Brain microvascular endothelial cell (primary cell): ENCODE results near the gene PALLD.
A peak's percentile ranks its signal among the peaks of the same experiment; 100 is the strongest.

ENCODE experiments used
- DNase-seq: peaks from one replicate; pipeline ENCODE4 v3.0.0-alpha.2; 2020
- H3K27ac ChIP-seq: fragments of 250-450 bp; sonication (Bioruptor Pico); 2 replicates; pipeline ENCODE4 v1.5.1; 2020; ENCODE audit warnings: mild to moderate bottlenecking, moderate library complexity
- H3K27me3 ChIP-seq: fragments of 250-450 bp; sonication (Bioruptor Pico); replicated peaks from 2 replicates; pipeline ENCODE4 v1.5.1; 2020; ENCODE audit warnings: mild to moderate bottlenecking
- H3K36me3 ChIP-seq: fragments of 250-450 bp; sonication (Bioruptor Pico); replicated peaks from 2 replicates; pipeline ENCODE4 v1.5.1; 2020; ENCODE audit warnings: mild to moderate bottlenecking
- H3K4me3 ChIP-seq: 2 replicates; pipeline ENCODE4 v1.5.1; 2011; ENCODE audit warnings: low read depth, mild to moderate bottlenecking, control low read depth, low read length, moderate library complexity
- in situ Hi-C: cut with HindIII; loops from 2 replicates; pipeline ENCODE4 v1.10.0; 2017; ENCODE audit warnings: low sequenced_read_pairs, low pct_ligation_motif_present
- TF ChIP-seq, protein P1 (sequence below): IDR thresholded peaks from 2 replicates; pipeline ENCODE4 v1.5.1; 2011; ENCODE audit warnings: low read depth, mild to moderate bottlenecking, moderate library complexity, low read length, control low read depth, inconsistent platforms; ENCODE audit errors: missing control alignments

PALLD gene

DNA sequence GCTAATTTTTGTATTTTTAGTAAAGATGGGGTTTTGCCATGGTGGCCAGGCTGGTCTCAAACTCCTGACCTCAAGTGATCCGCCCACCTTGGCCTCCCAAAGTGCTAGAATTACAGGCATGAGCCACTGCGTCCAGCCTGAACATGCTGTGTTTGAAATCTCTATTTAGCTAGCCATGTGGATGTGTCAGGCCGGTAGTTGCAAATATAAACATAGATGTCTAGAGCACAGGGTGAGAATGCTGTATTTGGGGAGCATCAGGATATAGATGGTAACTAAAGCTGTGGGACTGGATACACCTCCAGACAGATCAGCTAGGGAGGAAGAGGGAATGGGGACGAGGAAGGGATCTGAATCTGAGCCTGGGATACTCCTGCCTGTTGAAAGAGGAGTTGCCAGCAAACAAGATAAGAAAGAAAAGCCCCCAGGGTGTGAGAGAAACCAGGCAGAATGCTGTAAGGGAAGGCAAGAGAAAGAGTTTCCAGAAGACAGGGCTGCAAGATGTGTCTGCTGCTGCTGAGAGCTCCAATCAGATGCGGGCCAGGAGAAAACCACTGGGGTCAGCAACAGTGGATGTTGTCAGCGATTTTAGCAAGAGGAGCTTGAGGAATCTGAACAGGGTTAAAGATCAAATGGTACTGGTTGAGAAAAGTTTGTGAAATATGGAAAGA, 177.4 kb downstream of the PALLD start:
- peak; percentile 52 for DNase-seq
- in situ Hi-C loops = no loop called here
- Histone ChIP-seq H3K27ac (no peak overlapping the region), H3K27me3 (no peaks in the 10 kb centered on the region), H3K4me3 (no peak overlapping the region), H3K36me3 (no peaks in the 10 kb centered on the region)
- TF ChIP-seq, protein P1, sequence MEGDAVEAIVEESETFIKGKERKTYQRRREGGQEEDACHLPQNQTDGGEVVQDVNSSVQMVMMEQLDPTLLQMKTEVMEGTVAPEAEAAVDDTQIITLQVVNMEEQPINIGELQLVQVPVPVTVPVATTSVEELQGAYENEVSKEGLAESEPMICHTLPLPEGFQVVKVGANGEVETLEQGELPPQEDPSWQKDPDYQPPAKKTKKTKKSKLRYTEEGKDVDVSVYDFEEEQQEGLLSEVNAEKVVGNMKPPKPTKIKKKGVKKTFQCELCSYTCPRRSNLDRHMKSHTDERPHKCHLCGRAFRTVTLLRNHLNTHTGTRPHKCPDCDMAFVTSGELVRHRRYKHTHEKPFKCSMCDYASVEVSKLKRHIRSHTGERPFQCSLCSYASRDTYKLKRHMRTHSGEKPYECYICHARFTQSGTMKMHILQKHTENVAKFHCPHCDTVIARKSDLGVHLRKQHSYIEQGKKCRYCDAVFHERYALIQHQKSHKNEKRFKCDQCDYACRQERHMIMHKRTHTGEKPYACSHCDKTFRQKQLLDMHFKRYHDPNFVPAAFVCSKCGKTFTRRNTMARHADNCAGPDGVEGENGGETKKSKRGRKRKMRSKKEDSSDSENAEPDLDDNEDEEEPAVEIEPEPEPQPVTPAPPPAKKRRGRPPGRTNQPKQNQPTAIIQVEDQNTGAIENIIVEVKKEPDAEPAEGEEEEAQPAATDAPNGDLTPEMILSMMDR = peak; percentile 3

DNA sequence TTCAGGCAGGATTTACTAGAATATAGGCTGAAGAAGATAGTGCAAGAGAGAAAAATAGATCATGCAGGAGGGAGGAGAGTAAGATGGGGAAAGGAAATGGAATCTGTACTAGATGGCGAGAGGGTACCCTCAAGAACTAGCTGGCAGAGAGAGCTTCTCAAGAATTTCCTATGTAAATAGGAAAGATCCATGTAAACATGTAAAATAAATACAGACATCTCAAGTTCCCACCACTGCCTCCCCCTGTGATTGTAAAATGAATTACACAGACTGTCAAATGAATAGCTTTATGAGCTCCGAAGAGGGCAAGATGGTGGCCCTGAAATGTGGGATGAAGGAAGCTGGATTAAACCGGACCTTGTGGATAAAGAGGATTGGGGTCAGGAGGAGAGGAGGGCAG, 178.0 kb downstream of the PALLD start:
- in situ Hi-C loops = no loop called here
- TF ChIP-seq, protein P1 = peak; percentile 23
- peak; percentile 12 for DNase-seq

DNA sequence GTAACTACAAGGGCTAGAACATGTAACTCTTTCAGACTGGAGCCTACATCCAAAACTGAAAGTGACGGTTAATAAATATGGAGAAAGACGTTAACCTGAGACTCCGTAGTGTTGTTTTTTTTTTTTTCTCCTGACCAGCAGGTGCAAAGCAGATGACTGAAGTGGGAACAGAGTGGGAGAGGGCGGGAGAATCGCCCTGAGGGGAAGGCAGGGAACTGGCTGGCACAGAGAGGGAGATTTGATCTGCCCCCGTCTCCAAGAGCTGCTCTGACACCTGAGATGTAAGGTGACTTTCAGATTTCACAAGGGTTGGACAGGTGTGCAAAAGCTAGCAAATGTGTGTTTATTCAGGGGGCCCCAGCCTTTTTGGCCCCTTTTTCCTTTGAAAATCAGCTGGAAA, 180.2 kb downstream of the PALLD start:
- Histone ChIP-seq H3K27me3 (no peaks in the 10 kb centered on the region), H3K36me3 (no peaks in the 10 kb centered on the region), H3K4me3 (no peak overlapping the region), H3K27ac (no peak overlapping the region)
- DNase-seq = no peak
- in situ Hi-C loops = no loop called here
- TF ChIP-seq, protein P1 = no peak

More for the DNA sequence above, 178.0 kb downstream of the PALLD start:
- Histone ChIP-seq H3K27me3 (no peaks in the 10 kb centered on the region), H3K36me3 (no peaks in the 10 kb centered on the region), H3K4me3 (no peak overlapping the region), H3K27ac (no peak overlapping the region)

DNA sequence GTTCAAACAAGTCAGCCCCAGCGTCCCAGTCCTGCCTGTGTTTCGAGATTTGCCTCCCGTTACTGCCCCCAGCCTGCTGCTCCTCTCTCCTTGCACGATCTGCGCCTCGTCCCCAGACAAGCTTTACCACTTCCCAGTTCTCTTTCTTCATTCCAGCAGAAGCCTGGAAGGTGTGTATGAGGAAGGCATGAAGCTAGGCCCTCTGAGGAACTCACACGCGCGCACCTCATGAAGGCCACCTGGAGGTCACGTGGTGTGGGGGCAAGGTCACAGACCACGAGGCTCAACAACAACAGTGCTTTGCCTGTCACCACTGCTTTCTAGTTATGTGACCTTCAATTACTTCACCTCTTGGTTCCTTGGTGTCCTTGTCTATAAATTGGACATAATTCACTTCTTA, 181.0 kb downstream of the PALLD start:
- TF ChIP-seq, protein P1 = no peak
- H3K27ac ChIP-seq = no peak overlapping the region
- H3K4me3 ChIP-seq = no peak overlapping the region
- no peak for DNase-seq
- H3K27me3 ChIP-seq = no peaks in the 10 kb centered on the region
- in situ Hi-C loops = no loop called here
- no peaks in the 10 kb centered on the region for H3K36me3 ChIP-seq

DNA sequence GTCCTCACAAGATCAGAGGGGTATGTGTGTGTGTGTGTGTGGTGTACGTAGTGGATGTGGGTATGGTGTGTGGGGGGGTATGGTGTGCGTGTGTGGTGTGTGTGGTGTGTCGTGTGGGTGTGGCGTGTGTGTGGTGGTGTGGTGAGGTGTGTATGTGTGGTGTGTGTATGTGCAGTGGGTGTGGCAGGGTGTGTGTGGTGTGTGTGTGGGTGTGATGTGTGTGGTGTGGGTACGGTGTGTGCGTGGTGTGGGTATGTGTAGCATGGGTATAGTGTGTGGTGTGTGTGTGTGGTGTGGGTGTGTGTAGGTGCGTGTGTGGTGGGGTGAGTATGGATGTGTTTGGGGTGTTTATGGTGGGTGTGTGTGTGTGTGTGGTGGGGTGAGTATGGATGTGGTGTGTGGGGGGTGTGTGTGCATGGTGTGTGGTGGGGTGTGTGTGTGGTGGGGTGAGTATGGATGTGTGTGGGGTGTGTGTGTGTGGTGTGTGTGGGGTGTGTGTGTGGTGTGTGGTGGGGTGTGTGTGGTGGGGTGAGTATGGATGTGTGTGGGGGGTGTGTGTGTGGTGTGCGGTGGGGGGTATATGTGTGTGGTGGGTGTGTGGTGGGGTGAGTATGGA, 182.0 kb downstream of the PALLD start:
- H3K27me3 ChIP-seq = no peaks in the 10 kb centered on the region
- TF ChIP-seq, protein P1 = no peak
- no peak overlapping the region for H3K27ac ChIP-seq
- no peaks in the 10 kb centered on the region for H3K36me3 ChIP-seq
- DNase-seq = no peak
- no peak overlapping the region for H3K4me3 ChIP-seq
- in situ Hi-C loops = no loop called here
